H54 (cell line): ENCODE data around the gene ZNF774.

ENCODE experiments used
- DNase-seq: peaks from one replicate; pipeline ENCODE4 v3.0.0; 2011; ENCODE audit warnings: low spot score, mixed read lengths; ENCODE audit not compliant: insufficient read length
- FAIRE-seq: peaks from 3 replicates; lab custom pipeline; 2011; peaks lifted over from hg19 to GRCh38; lab: Jason Lieb, UNC
- POLR2A ChIP-seq: IDR thresholded peaks from 2 replicates; pipeline ENCODE4 v1.6.1; 2011; ENCODE audit warnings: low read depth, mild to moderate bottlenecking, low read length

The ZNF774 gene

GRCh38 chr15:90358124-90359033 is 6.3 kb downstream of the ZNF774 start:
- FAIRE-seq, result no peak
- no peak for DNase-seq
- TF ChIP-seq POLR2A, result no peak

GRCh38 chr15:90360746-90361145 is 8.7 kb downstream of the ZNF774 start:
- FAIRE-seq, result no peak
- DNase-seq, result no peak

DNA sequence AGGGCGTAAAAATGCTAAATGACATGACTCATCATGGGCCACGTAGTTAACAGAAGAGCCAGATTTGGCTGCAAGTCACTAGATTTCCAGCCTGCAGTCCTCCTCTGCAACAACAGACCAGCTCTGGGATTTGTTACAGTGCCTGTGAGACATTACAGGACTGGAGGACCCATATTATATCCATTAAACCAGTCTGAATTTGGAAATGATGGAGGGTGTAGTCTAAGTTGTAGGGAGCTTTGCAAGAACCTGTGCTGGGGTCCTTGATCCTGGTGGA is 10.8 kb downstream of the ZNF774 start:
- DNase-seq (no peak), FAIRE-seq (no peak)
- no peak for TF ChIP-seq POLR2A

More at GRCh38 chr15:90360746-90361145, 8.7 kb downstream of the ZNF774 start:
- no peak for TF ChIP-seq POLR2A

- DNase-seq (peak; percentile 34), FAIRE-seq (no peak)
- no peak for TF ChIP-seq POLR2A
Observed at GRCh38 chr15:90364251-90364650, 12.2 kb downstream of the ZNF774 start.

GRCh38 chr15:90365414-90366055 is 13.5 kb downstream of the ZNF774 start:
- DNase-seq (no peak), FAIRE-seq (no peak)
- no peak for TF ChIP-seq POLR2A

DNA sequence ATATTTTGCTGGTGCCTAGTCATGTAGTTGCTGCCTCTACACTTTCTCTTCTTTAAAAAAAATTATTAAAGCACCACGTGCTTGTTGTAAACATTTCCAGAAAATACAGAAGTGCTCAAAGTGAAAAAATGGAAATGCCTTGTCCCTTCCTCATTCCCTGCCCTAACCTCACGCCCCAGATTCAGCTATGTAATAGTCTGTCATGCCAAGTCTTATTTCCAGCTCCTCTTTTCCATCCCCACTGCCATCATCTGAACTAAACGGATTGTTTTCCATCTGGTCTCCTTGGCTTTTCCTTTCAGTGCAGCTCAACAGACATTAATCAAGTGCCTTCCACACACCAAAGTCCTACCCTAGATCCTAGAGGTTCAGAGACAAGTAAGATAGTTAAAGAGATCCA is 15.5 kb downstream of the ZNF774 start:
- no peak for DNase-seq
- FAIRE-seq, result no peak
- TF ChIP-seq POLR2A, result no peak

- no peak for DNase-seq
- TF ChIP-seq POLR2A, result no peak
- no peak for FAIRE-seq
Observed at GRCh38 chr15:90375071-90375470, 23.0 kb downstream of the ZNF774 start.

- FAIRE-seq (no peak), DNase-seq (no peak)
- TF ChIP-seq POLR2A, result no peak
Observed at GRCh38 chr15:90376789-90377188, 24.7 kb downstream of the ZNF774 start.

- DNase-seq (no peak), FAIRE-seq (no peak)
- TF ChIP-seq POLR2A, result no peak
Observed at GRCh38 chr15:90379263-90379662, 27.2 kb downstream of the ZNF774 start.

DNA sequence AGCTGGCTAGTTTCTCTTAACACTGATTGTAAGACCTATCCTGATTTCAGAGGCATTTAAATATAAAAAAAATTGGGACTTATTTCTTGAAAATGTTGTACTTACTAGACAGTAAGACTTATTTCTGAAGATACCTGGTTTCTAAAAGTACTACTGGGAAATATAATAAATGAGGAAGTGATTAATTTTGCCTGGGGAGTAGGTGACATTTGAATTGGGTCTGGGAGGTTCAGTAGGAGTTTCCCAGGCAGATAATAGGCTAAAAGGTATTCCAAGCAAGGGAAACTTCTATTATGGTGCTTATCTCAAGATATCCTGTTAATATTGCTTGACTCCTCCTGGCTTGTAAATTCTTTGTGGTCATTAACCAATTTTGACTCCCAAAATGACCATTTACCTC is 29.4 kb downstream of the ZNF774 start:
- FAIRE-seq (no peak), DNase-seq (no peak)
- TF ChIP-seq POLR2A, result no peak

GRCh38 chr15:90382320-90382719 is 30.2 kb downstream of the ZNF774 start:
- DNase-seq (no peak), FAIRE-seq (no peak)
- TF ChIP-seq POLR2A, result no peak

- DNase-seq, result no peak
- no peak for TF ChIP-seq POLR2A
Observed at GRCh38 chr15:90386221-90386620, 34.1 kb downstream of the ZNF774 start.

DNA sequence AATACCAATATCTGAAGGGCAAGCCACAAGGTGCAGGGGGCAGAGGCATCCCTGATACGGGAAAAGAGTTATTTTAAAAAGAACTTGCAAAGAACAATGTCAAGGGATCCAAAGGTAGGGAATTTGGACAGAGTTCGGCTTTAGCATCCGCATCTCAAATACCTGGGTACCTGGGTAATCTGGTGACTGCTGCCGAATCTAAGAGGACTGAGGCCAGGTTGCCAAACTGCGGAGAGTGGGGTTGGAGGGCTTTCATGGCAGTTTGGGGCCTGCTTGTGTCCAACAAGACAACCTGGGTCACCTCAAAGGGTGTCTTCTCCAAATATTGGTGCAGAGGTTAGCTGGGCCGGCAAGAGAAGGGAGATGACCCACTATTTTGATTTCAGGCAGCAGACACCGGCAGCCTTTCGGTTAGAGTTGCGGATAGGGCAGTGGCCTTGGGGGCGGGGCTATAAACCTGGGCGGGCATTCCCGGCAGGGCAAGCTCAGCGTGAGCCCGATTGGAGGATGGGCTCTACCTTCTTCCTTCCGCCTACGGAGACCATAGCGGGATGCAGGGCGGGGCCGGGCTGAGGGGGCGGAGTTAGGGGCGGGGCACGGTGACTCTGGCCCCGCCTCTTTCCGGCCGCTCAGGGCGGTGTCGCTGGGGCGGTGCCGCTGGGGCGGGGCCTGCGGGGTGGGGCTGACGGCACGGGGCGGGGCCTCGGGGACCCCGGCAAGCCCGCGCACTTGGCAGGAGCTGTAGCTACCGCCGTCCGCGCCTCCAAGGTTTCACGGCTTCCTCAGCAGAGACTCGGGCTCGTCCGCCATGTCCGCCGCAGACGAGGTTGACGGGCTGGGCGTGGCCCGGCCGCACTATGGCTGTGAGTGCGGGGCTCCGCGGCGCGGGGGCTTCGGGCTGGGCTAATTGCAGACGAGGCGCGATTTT is 35.7 kb downstream of the ZNF774 start, which contains the start of gene IQGAP1:
Gene IQGAP1, plus strand, starts transcription at position 709 of the 928 bp plus-strand sequence. Its CDS starts 100 bp downstream, at position 809.
- peak; percentile 77 for DNase-seq
- TF ChIP-seq POLR2A, result peak; percentile 96
- no peak for FAIRE-seq

More at GRCh38 chr15:90386221-90386620, 34.1 kb downstream of the ZNF774 start:
- FAIRE-seq, result no peak
